Measurements from ENCODE around the gene RPL3.
"Not testable (repeated sequence)": the region's sequence is repeated elsewhere in the genome, so short reads cannot be mapped to it uniquely, and the experiment has no call there.

Gene RPL3
- 1,472 to 3,153 (median 1,955) reads per million in 3 experiments for total RNA-seq

GRCh38 chr22:39319284-39320022 is at the start of gene RPL3:
RPL3 (minus strand) TSS chr22:39319623; CDS start chr22:39319597, 26 bp downstream.
- peak; percentile 97 for DNase-seq

- DNase-seq, result no peak
Observed at GRCh38 chr22:39369186-39369585, 49.8 kb upstream of the RPL3 start.

GRCh38 chr22:39368461-39368911 is 49.1 kb upstream of the RPL3 start:
- no peak for DNase-seq

- no peak for DNase-seq
Observed at GRCh38 chr22:39367035-39367434, 47.6 kb upstream of the RPL3 start.

- DNase-seq, result no peak
Observed at GRCh38 chr22:39365492-39365780, 46.0 kb upstream of the RPL3 start.

- DNase-seq, result no peak
Observed at GRCh38 chr22:39364714-39365491, 45.5 kb upstream of the RPL3 start.

GRCh38 chr22:39363751-39364515 is 44.5 kb upstream of the RPL3 start:
- DNase-seq, result no peak

GRCh38 chr22:39362932-39363331 is 43.5 kb upstream of the RPL3 start:
- DNase-seq, result no peak

GRCh38 chr22:39362271-39362670 is 42.8 kb upstream of the RPL3 start:
- DNase-seq, result no peak

GRCh38 chr22:39361496-39361895 is 42.1 kb upstream of the RPL3 start:
- no peak for DNase-seq

GRCh38 chr22:39360674-39361413 is 41.4 kb upstream of the RPL3 start:
- DNase-seq, result no peak

GRCh38 chr22:39360242-39360641 is 40.8 kb upstream of the RPL3 start:
- no peak for DNase-seq

- DNase-seq, result no peak
Observed at GRCh38 chr22:39359659-39360195, 40.3 kb upstream of the RPL3 start.

GRCh38 chr22:39358197-39358596 is 38.8 kb upstream of the RPL3 start:
- DNase-seq, result not testable (repeated sequence)

GRCh38 chr22:39357110-39358108 is 38.0 kb upstream of the RPL3 start:
- not testable (repeated sequence) for DNase-seq

GRCh38 chr22:39356464-39356863 is 37.0 kb upstream of the RPL3 start:
- no peak for DNase-seq

GRCh38 chr22:39355805-39356204 is 36.4 kb upstream of the RPL3 start:
- not testable (repeated sequence) for DNase-seq

- DNase-seq, result no peak
Observed at GRCh38 chr22:39355080-39355479, 35.7 kb upstream of the RPL3 start.

- no peak for DNase-seq
Observed at GRCh38 chr22:39353346-39353745, 33.9 kb upstream of the RPL3 start.

- DNase-seq, result no peak
Observed at GRCh38 chr22:39352306-39352891, 33.0 kb upstream of the RPL3 start.

Data from central memory CD4-positive, alpha-beta T cell (primary cell).